Mucosa of stomach (tissue), 1 donor: ENCODE results near the gene CD59.

Experiments
- H3K27me3 ChIP-seq: one replicate; pipeline ENCODE4 v1.7.0; 2013; ENCODE audit warnings: mild to moderate bottlenecking, low read length; ENCODE audit not compliant: control insufficient read depth, insufficient read depth
- H3K36me3 ChIP-seq: one replicate; pipeline ENCODE4 v1.7.0; 2013; ENCODE audit warnings: low read length; ENCODE audit not compliant: control insufficient read depth, insufficient read depth
- H3K4me1 ChIP-seq: one replicate; pipeline ENCODE4 v1.7.0; 2013; ENCODE audit warnings: mild to moderate bottlenecking, low read length; ENCODE audit not compliant: control insufficient read depth, insufficient read depth
- H3K4me3 ChIP-seq: one replicate; pipeline ENCODE4 v1.7.0; 2013; ENCODE audit warnings: low read length
- H3K9ac ChIP-seq: one replicate; pipeline ENCODE4 v1.7.0; 2013; ENCODE audit warnings: mild to moderate bottlenecking, low read length, moderate library complexity
- H3K9me3 ChIP-seq: one replicate; pipeline ENCODE4 v1.7.0; 2013; ENCODE audit warnings: mild to moderate bottlenecking, low read length, moderate library complexity; ENCODE audit not compliant: control insufficient read depth
- donor health status: Pancreatic carcinoma.

The CD59 gene

DNA sequence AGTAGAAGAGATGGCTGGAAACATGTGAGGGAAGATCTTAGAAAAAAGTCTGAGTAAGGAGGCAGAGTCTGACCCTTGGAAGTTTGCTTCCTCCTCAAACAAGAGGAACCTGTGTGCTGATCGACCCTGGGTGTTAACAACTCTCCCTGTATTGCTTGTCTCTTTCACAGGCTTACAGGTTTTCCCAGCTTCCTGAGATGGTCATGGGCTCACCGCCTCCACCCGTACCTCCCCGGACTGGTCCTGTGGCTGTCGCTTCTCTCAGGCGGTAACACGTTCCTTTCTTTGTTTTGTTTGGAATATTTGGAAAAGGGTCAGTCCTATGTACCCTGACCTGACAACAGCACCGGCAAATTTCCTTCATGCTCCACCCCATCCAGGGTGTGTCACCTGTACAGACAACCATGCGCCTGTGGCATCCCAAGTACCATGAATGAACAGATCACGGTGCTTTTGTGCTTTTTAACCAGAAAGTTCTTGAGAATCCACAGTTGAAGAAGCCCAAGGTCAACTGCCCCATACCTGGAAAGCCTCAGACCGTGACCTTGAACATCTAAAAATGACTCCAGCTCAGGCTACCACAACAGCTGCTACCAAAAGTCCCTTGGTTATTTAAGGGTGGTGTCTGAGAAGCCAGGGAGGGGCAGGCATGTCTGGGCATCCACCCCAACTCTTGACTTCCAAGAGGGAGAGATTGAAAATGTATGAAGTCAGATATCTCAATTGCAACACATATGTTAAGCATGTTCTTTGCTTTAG, 80.2 kb downstream of the CD59 start:
- no peak overlapping the region for H3K9ac ChIP-seq
- no peak overlapping the region for H3K4me3 ChIP-seq
- no peaks in the 10 kb centered on the region for H3K36me3 ChIP-seq
- H3K4me1 ChIP-seq: no peaks in the 10 kb centered on the region
- H3K27me3 ChIP-seq: no peaks in the 10 kb centered on the region
- H3K9me3 ChIP-seq: no peaks in the 10 kb centered on the region

DNA sequence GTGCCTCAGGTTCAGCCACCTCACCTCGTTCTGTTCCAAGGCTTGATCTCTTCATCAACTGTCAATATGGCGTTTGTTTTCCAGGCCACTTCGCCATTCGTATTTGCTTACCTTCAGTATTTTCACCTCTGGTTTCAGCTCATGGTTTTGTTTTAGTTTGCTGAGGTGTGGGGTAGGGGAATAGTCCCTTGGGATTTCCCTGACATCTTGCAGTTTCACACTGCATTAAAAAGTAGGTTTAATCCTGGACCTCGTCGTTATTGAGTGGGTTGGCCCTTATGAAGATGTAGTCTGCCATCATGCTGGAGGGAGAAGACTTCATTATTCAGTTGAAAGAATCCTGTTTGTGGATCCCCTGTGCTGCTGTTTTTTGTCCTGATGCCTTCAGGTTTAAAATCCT, 81.6 kb downstream of the CD59 start:
- H3K27me3 ChIP-seq: no peaks in the 10 kb centered on the region
- H3K9me3 ChIP-seq: no peaks in the 10 kb centered on the region
- no peaks in the 10 kb centered on the region for H3K4me1 ChIP-seq
- no peak overlapping the region for H3K4me3 ChIP-seq
- no peaks in the 10 kb centered on the region for H3K36me3 ChIP-seq
- H3K9ac ChIP-seq: no peak overlapping the region
